Activated CD4-positive, alpha-beta T cell treated with anti-CD3 and anti-CD28 coated beads, Interleukin-2, amount 50 U/mL, for 1 hour (primary cell): ENCODE measurements around the gene ITPR2.
"Not testable (repeated sequence)": the region's sequence is repeated elsewhere in the genome, so short reads cannot be mapped to it uniquely, and the experiment has no call there.

Experiments used
- DNase-seq: peaks from one replicate; pipeline ENCODE4 v3.0.0-alpha.2; 2020

The ITPR2 gene

GRCh38 chr12:26430596-26430995 lies 402.4 kb downstream of the ITPR2 start:
- DNase-seq = not testable (repeated sequence)

DNA sequence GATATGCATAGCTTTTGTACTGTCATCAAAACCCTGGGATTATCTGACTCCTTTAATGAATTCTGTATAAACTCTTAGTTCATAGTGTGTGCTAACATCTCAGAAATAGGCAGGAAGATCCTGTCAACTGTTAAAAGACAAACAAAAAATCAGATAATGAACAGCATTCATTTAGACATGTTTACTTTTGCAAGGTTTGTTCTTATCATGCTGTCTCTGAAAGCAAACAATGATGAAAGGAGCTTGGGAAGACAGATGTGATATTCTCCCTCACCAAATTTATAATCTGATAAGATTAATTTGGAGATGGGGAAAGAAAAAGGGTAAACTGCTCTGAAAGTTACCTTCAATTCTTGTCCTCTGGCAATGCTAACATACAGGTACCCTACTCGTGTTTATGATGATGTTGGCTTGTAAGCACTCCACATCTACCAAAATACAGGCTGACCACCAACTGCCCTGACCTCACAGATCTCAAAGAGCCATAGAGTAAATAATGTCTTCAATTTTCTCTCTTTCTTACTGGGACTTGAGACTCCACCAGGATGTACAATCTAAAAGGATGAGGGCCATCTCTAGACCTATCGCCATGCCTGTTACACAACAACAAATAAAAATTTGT lies 403.8 kb downstream of the ITPR2 start:
- DNase-seq = no peak

DNA sequence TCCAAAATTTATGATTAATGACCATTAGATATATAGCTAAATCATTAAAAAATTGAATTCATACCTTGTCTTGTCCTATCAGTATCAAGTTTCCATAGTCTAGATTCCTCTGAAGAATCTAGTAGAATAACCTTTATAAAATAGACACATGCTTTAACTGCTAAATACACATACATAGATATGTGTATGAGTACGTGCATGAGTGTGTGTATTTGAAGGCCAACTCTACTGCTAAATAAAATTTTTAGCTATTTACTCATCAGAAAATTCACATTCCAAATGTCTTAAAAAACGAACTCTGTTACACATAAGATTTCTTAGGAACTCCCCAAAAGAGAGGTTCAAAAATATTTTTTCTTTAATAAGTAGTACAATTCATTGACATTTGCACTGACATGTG lies 404.6 kb downstream of the ITPR2 start:
- DNase-seq = no peak

- no peak for DNase-seq
Observed at GRCh38 chr12:26426652-26427051, 406.3 kb downstream of the ITPR2 start.

- DNase-seq = no peak
Observed at GRCh38 chr12:26425587-26426260, 407.3 kb downstream of the ITPR2 start.

GRCh38 chr12:26422839-26423398 lies 410.1 kb downstream of the ITPR2 start:
- DNase-seq = no peak

- no peak for DNase-seq
Observed at GRCh38 chr12:26416550-26416949, 416.4 kb downstream of the ITPR2 start.

- no peak for DNase-seq
Observed at GRCh38 chr12:26410689-26411088, 422.3 kb downstream of the ITPR2 start.

- DNase-seq = no peak
Observed at GRCh38 chr12:26406813-26407212, 426.2 kb downstream of the ITPR2 start.

DNA sequence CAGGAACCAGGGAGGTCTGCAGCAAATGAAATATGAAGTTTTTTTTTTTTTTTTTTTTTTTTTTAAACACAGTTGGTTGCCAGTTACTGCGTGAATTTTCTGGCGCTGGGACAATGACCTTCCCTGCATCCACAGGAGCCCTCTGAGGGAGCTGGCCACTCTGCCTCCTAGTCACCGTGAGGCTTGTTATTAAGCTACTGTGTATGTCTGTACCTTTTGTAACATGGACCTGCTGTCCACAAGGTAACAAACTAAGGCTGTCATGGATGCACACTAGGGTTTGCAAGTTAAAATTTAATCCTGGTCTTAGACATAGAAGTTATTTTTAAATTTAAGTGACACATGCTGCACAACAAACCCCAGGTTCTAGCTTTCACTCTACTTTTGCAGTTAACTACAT lies 426.6 kb downstream of the ITPR2 start:
- no peak for DNase-seq

DNA sequence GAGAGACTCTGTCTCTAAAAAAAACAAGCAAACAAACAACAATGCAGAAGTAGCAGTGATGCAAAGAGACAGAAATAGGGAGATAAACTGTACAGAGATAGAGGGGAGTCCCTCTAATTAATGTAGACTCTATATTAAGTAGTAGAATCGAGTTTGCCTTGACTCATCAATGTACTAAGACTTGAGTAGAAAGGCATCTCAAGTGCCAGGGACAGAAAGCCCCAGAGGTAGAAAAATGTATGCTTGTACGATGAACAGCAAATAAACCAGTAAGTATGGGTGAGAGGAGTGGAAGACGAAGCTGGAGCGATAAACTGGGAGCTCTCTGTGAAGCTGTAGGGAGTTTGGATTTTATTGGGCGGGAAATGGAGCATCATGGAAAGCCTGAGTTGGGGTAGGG lies 429.4 kb downstream of the ITPR2 start:
- DNase-seq = no peak

DNA sequence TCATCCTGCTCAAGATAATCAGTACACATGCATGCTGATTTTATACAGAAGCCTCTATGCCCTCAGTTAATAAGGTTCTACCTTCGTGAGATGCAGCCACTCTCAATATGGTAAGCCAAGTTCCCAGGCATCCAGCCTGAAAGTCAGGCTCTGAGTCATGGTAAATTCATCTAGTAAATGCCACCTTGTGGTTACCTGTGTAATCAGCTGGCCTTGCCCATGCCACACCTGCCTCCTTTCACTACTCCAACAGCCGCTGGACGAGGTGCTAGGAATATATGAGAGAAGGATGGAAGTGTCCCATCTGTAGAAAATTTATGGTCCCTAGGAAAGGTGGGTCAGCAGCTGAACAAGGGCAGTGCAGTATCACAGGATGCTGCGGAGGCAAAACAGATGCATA lies 430.3 kb downstream of the ITPR2 start:
- DNase-seq = no peak

DNA sequence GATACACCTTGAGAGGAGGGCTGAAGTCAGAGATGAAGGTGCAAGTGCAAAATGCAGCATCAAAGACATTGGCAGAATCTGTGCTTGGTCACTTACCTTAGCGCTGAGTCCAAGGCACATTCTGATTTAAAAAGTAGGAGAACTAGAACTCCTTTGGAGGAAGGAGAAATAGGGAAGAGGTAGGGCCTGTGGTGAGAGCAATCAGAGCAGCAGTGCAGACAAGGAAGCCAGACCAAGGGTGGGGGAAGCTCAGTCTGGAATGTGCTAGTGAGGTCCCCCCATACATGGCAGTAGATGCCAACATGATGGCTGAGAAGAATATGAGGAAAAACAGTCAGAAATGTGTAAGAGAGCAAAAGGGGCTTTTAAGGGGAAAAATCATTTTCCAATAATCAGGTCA lies 431.1 kb downstream of the ITPR2 start:
- DNase-seq = no peak

DNA sequence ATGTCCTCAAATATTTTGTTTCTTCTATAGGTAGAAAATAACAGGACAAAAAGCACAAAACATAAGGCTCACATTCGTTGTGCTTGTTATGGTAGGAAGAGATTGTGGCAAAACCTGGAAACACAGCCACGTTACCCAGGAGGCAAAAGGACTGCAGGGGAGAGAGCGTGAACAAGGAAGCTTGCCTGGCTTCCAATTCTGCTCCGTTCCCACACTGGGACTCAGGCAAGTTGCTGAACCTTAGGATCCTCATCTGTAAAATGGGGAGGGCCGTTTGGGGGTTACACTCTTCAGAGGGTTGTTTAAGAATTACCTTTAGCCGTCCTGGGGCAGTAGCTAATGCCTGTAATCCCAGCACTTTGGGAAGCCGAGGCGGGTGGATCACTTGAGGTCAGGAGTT lies 432.4 kb downstream of the ITPR2 start:
- no peak for DNase-seq

DNA sequence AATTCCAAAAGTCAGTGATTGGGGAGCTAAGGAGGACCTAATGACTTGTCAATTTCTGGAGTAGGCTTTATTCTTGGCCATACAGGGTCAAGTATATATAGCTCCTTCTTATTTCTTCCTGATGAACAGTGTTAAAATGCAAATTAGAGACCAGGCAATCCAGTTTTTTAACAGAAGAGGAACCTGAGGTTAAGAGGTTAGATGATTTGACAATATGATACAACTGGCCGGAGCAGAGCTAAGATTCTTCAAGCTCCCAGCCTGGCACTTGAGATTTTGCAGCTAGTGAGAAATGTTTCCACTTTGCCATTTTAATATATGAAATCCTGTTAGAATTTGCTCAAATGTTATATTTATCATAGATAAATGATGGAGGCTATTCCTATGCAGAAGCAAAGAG lies 433.6 kb downstream of the ITPR2 start:
- DNase-seq = no peak

GRCh38 chr12:26396402-26396801 lies 436.6 kb downstream of the ITPR2 start:
- DNase-seq = no peak

- no peak for DNase-seq
Observed at GRCh38 chr12:26389343-26389742, 443.7 kb downstream of the ITPR2 start.

DNA sequence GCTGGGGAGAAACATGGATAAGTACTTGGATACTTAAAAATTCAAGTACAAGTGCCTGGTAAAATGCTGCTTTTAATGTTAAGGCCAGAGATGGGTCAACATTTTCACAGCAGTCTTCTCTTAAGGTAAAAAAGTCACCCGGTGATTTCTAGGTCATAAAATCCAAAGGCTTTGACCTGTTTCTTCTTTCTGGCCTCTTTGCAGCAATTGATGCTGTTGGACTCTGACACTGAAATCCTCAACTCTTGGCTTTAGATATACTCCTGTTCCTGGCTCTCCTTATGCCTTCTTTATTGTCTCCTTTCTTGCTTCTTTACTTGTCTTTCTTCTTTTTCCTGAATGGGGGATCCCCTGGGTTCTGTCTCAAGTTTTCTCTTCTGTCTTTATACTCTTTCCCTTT lies 448.5 kb downstream of the ITPR2 start:
- no peak for DNase-seq

GRCh38 chr12:26383041-26383440 lies 450.0 kb downstream of the ITPR2 start:
- DNase-seq = no peak

DNA sequence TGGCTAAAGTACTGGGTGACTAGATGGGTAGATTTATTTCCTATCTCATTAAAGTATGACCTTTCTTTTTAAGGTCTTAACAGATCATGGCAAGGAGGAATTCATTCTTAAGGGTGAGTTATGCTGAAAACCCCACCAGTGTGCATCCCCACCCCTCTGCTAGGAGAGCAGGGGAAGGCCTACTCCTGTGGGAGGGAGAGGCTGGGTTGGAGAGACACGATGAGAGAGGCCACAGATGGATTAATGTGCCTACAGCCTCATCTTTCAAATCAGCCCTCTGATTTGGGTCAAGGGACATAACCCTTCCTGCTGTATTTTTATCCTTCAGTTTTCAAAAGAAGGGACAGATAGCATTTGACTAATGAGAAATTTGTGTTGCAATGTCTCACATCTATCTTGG lies 452.1 kb downstream of the ITPR2 start:
- no peak for DNase-seq

GRCh38 chr12:26379777-26380467 lies 453.1 kb downstream of the ITPR2 start:
- no peak for DNase-seq

- DNase-seq = no peak
Observed at GRCh38 chr12:26378711-26379110, 454.3 kb downstream of the ITPR2 start.

DNA sequence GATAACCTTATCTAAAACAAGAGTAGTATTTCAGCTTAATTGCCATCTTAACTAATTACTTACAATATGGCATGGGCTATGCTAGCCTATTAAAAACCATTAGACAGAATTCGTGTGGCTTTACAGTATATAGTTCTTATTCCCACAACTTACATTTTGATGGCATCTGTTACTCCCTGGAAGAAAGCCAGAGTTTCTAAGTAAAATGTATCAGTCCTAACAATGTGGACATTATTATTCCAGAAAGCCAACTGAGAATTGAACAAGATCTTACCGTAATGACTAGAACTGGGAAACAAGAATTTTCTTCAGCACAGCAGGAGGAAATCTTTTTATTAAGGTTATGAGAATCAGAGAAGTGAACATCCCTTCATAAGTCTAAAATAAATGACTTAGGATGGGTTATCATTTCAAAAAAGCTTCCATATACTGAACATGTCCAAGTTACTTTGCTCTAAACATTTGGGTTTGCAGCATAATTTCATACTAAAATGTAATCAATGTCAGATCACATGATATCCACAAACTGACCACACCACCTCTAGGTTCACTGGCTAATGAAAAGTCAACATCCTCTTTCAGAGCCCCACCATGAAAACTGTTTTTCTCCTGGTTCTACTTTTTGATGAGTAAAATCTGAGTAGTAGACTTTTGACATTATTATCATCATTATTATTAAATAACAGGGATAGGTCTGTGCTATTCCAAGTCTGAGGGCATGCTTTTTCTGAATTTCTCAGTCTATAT lies 457.9 kb downstream of the ITPR2 start:
- no peak for DNase-seq
